Endodermal cell (in vitro differentiated cells): ENCODE data around the gene SART1. TPM values are rescaled to one million over a fixed set of nuclear protein-coding genes. Genes with fewer than 3 reads are reported as not detected.

Source experiments
- DNase-seq: peaks from one replicate; pipeline ENCODE4 v3.0.0-alpha.2; 2017
- H3K27ac ChIP-seq: 2 replicates; pipeline ENCODE4 v1.5.1; 2013; ENCODE audit warnings: mild to moderate bottlenecking, low read depth, low read length, moderate library complexity
- H3K27me3 ChIP-seq: 2 replicates; pipeline ENCODE4 v1.6.1; 2013; ENCODE audit warnings: mild to moderate bottlenecking, low read length, moderate library complexity; ENCODE audit not compliant: insufficient read depth, control insufficient read depth, poor library complexity, severe bottlenecking
- H3K36me3 ChIP-seq: 2 replicates; pipeline ENCODE4 v1.7.0; 2013; ENCODE audit warnings: mild to moderate bottlenecking, low read length, moderate library complexity; ENCODE audit not compliant: control insufficient read depth, insufficient read depth
- H3K4me1 ChIP-seq: one replicate; pipeline ENCODE4 v1.7.0; 2013; ENCODE audit warnings: low read length; ENCODE audit not compliant: control insufficient read depth, insufficient read depth
- H3K4me3 ChIP-seq: 2 replicates; pipeline ENCODE4 v1.5.1; 2013; ENCODE audit warnings: mild to moderate bottlenecking, low read length, moderate library complexity
- H3K9ac ChIP-seq: 2 replicates; pipeline ENCODE4 v1.6.1; 2013; ENCODE audit warnings: mild to moderate bottlenecking, low read length, moderate library complexity; ENCODE audit not compliant: poor library complexity, severe bottlenecking; ENCODE audit errors: extremely low read depth
- H3K9me3 ChIP-seq: 2 replicates; pipeline ENCODE4 v1.6.1; 2013; ENCODE audit warnings: mild to moderate bottlenecking, low read length, moderate library complexity; ENCODE audit not compliant: control insufficient read depth
- H3K27ac Mint-ChIP-seq: 2 replicates; pipeline ENCODE4 v1.8.0; 2020; ENCODE audit warnings: mixed read lengths
- H3K27me3 Mint-ChIP-seq: 2 replicates; pipeline ENCODE4 v1.8.0; 2021; ENCODE audit warnings: mild to moderate bottlenecking, mixed read lengths; ENCODE audit not compliant: insufficient read depth
- H3K36me3 Mint-ChIP-seq: 2 replicates; pipeline ENCODE4 v1.8.0; 2020; ENCODE audit warnings: low read depth, mixed read lengths
- H3K4me1 Mint-ChIP-seq: 2 replicates; pipeline ENCODE4 v1.8.0; 2020; ENCODE audit warnings: mixed read lengths
- H3K4me3 Mint-ChIP-seq: 2 replicates; pipeline ENCODE4 v1.8.0; 2020; ENCODE audit warnings: mild to moderate bottlenecking, moderate library complexity, mixed read lengths
- H3K9me3 Mint-ChIP-seq: 2 replicates; pipeline ENCODE4 v1.8.0; 2020; ENCODE audit warnings: mild to moderate bottlenecking, mixed read lengths
- CTCF ChIP-seq: fragments of 200-600 bp; sonication (generic); conservative IDR thresholded peaks from 2 replicates; pipeline ENCODE4 v1.5.0; 2021; ENCODE audit warnings: antibody characterized with exemption, mild to moderate bottlenecking
- WGBS, 2 experiments: methylation state at CpG; one replicate each; pipeline versions ENCODE4 v1.1.5 to v1.1.7; 2013; ENCODE audit warnings: missing lambda C conversion rate in 2 of 2, mixed read lengths in 1 of 2; ENCODE audit not compliant: insufficient coverage in 1 of 2, insufficient read length in 1 of 2; 5-methylcytosine and 5-hydroxymethylcytosine counted together
- long read RNA-seq, 4 experiments: library from polyadenylated mRNA in 2 of 4; library from RNA in 1 of 4; library from capped mRNA in 1 of 4; stranded (forward) in 3 of 4; unstranded in 1 of 4; transcript quantifications; one replicate each; pipeline ENCODE4 v2.0.0, GENCODE V29; 2020 to 2021; ENCODE audit warnings: inconsistent platforms in 1 of 4
- polyA plus RNA-seq, 2 experiments: library from polyadenylated mRNA; stranded (reverse); fragments of 50-300 nt; gene quantifications; one replicate each; pipeline ENCODE4 v1.2.3, GENCODE V29; 2013
- total RNA-seq, 2 donors: library from RNA; stranded (reverse); fragmentation: NEBNext Ultra II Directional in 1 of 2; extraction: Animal tissue kit (Norgen Biotek cat#: 25700) in 1 of 2; gene quantifications; 2 replicates in 1 of 2; 3 replicates in 1 of 2; pipeline ENCODE4 v1.2.1, GENCODE V29; 2021

The SART1 gene, protein sequence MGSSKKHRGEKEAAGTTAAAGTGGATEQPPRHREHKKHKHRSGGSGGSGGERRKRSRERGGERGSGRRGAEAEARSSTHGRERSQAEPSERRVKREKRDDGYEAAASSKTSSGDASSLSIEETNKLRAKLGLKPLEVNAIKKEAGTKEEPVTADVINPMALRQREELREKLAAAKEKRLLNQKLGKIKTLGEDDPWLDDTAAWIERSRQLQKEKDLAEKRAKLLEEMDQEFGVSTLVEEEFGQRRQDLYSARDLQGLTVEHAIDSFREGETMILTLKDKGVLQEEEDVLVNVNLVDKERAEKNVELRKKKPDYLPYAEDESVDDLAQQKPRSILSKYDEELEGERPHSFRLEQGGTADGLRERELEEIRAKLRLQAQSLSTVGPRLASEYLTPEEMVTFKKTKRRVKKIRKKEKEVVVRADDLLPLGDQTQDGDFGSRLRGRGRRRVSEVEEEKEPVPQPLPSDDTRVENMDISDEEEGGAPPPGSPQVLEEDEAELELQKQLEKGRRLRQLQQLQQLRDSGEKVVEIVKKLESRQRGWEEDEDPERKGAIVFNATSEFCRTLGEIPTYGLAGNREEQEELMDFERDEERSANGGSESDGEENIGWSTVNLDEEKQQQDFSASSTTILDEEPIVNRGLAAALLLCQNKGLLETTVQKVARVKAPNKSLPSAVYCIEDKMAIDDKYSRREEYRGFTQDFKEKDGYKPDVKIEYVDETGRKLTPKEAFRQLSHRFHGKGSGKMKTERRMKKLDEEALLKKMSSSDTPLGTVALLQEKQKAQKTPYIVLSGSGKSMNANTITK
- total RNA-seq, result 10 to 100 TPM; 50.6 to 52.0 TPM
- 49.2 TPM for polyA plus RNA-seq (2013, experiment 1 of 2)
- polyA plus RNA-seq (2013, experiment 2 of 2), result 40.9 TPM
- long read RNA-seq, experiment 1, transcript SART1-201 (20 exons, 3,293 nt), result major isoform, 6 of 19 reads
- long read RNA-seq, experiment 1, partial matches to known transcripts, result 9 of 19 reads
- long read RNA-seq, experiment 1, other reads (novel, unspliced or antisense), result 4 of 19 reads
- long read RNA-seq, experiment 2, transcript SART1-201 (20 exons, 3,293 nt), result major isoform, 82 of 96 reads
- long read RNA-seq, experiment 2, partial matches to known transcripts, result 8 of 96 reads
- long read RNA-seq, experiment 2, other reads (novel, unspliced or antisense), result 6 of 96 reads
- long read RNA-seq, experiment 3, partial matches to known transcripts, result 4 of 8 reads
- long read RNA-seq, experiment 3, other reads (novel, unspliced or antisense), result 1 of 8 reads
- long read RNA-seq, experiment 4, result 0 reads

DNA sequence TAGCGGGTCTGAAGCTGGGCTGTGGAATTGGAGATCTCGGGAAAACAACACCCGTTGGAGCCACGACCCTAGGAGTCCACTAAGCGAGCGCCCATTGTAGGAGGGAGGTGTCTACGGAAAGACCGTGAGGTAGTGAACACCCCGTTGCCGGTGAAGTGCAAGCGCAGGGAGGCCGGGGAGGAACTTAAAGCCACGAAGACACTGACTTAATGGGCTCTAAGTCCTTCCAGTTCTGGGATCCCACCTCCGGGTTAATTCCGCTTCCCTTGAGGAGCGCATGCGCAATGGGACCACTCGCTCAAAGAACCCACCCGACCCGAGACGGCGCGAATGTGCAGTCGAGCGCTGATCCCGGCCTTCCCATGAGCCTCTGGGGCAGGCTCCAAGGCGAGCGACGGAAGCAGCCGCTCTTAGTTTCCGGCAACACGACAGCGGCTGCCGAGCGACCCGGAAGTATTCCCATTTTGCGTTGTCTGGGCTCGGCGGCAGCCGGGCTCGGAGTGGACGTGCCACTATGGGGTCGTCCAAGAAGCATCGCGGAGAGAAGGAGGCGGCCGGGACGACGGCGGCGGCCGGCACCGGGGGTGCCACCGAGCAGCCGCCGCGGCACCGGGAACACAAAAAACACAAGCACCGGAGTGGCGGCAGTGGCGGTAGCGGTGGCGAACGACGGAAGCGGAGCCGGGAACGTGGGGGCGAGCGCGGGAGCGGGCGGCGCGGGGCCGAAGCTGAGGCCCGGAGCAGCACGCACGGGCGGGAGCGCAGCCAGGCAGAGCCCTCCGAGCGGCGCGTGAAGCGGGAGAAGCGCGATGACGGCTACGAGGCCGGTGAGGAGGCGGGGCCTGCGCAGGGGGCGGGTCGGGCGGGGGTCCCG, at the start of gene SART1:
Gene SART1, plus strand, starts transcription at position 468 of the 874 bp plus-strand sequence. Its CDS starts 47 bp downstream, at position 515.
- Histone ChIP-seq H3K36me3 (peaks cover 25% of the 10 kb centered on the region), H3K9me3 (no peaks in the 10 kb centered on the region), H3K27ac (peak within 1 kb of the TSS; percentile 87), H3K27me3 (no peaks in the 10 kb centered on the region), H3K9ac (peak within 1 kb of the TSS; percentile 88), H3K4me3 (peak within 1 kb of the TSS; percentile 92), H3K4me1 (peaks cover 4% of the 10 kb centered on the region)
- Mint-ChIP-seq H3K4me1 (peaks cover 12% of the 10 kb centered on the region), H3K36me3 (peaks cover 26% of the 10 kb centered on the region), H3K9me3 (no peaks in the 10 kb centered on the region), H3K27ac (peak within 1 kb of the TSS; percentile 95), H3K4me3 (peak within 1 kb of the TSS; percentile 92), H3K27me3 (no peaks in the 10 kb centered on the region)
- DNase-seq, result peak; percentile 99
- WGBS, 2 experiments, result 0 to 2% methylated on average over 39 to 97 of the region's 97 CpGs
- no peak for TF ChIP-seq CTCF

GRCh38 chr11:65912845-65913244, 48.7 kb upstream of the SART1 start:
- no peak overlapping the region for H3K27ac ChIP-seq
- H3K4me1 ChIP-seq, result peaks cover 4% of the 10 kb centered on the region
- H3K9ac ChIP-seq, result no peak overlapping the region
- H3K4me1 Mint-ChIP-seq, result peaks cover 5% of the 10 kb centered on the region
- peaks cover 32% of the 10 kb centered on the region for H3K27me3 Mint-ChIP-seq
- TF ChIP-seq CTCF, result no peak
- peaks cover 8% of the 10 kb centered on the region for H3K36me3 ChIP-seq
- no peak overlapping the region for H3K4me3 ChIP-seq
- H3K4me3 Mint-ChIP-seq, result no peak overlapping the region
- no peaks in the 10 kb centered on the region for H3K9me3 ChIP-seq
- H3K27ac Mint-ChIP-seq, result no peak overlapping the region
- 92 to 93% methylated on average over 4 of the region's 4 CpGs for WGBS, 2 experiments
- H3K9me3 Mint-ChIP-seq, result no peaks in the 10 kb centered on the region
- peaks cover 11% of the 10 kb centered on the region for H3K27me3 ChIP-seq
- H3K36me3 Mint-ChIP-seq, result no peaks in the 10 kb centered on the region
- DNase-seq, result peak; percentile 34
